ENCODE results near the gene KRTAP5-3. TPM values are rescaled to one million over a fixed set of nuclear protein-coding genes. Genes with fewer than 3 reads are reported as not detected.

KRTAP5-3 gene
- total and polyA plus RNA-seq, 2 donors (not counting 3 experiments of a cell fraction or from before 2014, with no cell fraction given) = not detected

- FAIRE-seq = no peak
- Histone ChIP-seq H4K20me1 (replicated peaks; ENCODE audit: control insufficient read depth, extremely low read depth, insufficient read depth, low read length) (no peaks in the 10 kb centered on the region), H3K79me2 (ENCODE audit: control insufficient read depth, insufficient read depth, low read length) (no peaks in the 10 kb centered on the region), H3K4me3 (replicated peaks in 1 of 3; ENCODE audit: insufficient read depth in 1 of 3, low read depth in 1 of 3, low read length in 3 of 3) (no peak overlapping the region), H3K9me1 (replicated peaks; ENCODE audit: control insufficient read depth, extremely low read depth, insufficient read depth, low read length) (no peaks in the 10 kb centered on the region), H3K4me1 (ENCODE audit: control insufficient read depth, extremely low read depth, insufficient read depth, low read length) (peaks cover 5% of the 10 kb centered on the region), H3K9me3 (replicated peaks; ENCODE audit: control insufficient read depth, insufficient read depth, low read length) (no peaks in the 10 kb centered on the region), H3K36me3 (ENCODE audit: control insufficient read depth in 2 of 2, extremely low read depth in 1 of 2, insufficient read depth in 2 of 2, low read length in 2 of 2) (no peaks in the 10 kb centered on the region), H3K9ac (replicated peaks; ENCODE audit: extremely low read depth, insufficient read depth, low read length) (no peak overlapping the region), H2AFZ (ENCODE audit: low read depth, low read length) (no peak overlapping the region), H3K4me2 (ENCODE audit: insufficient read depth, low read length) (no peak overlapping the region), H3K27me3 (ENCODE audit: control insufficient read depth in 2 of 2, insufficient read depth in 2 of 2, low read length in 2 of 2) (peaks cover 10 to 16% of the 10 kb centered on the region in 2 experiments), H3K27ac (ENCODE audit: insufficient read depth, low read depth, low read length) (no peak overlapping the region)
- CTCF ChIA-PET = interaction anchor here (0.7 to 1.4 kb wide), 3 partner anchors 11 to 25 kb away, joined by 3 to 6 read pairs (median 5); no protein-coding TSS in a partner anchor
- no TSS peak for BruUV-seq (replicated peaks)
- no peak for DNase-seq (ENCODE audit: low read depth, low spot score)
- dilution Hi-C loops (cut with MboI; ENCODE audit: extremely low pct_ligation_motif_present, low sequenced_read_pairs) (no loop called here), intact Hi-C loops (cut with micrococcal nuclease) (loop anchor here (5.0 to 10.0 kb wide), 3 partner anchors 33 to 308 kb away; partner anchors contain the start of gene TOLLIP)
- TF ChIP-seq JUN (IDR thresholded peaks at IDR 0.05; ENCODE audit: borderline replicate concordance, insufficient read depth, insufficient read length, low read depth) (no peak), MYC (IDR thresholded peaks at IDR 0.05; ENCODE audit: low read depth, low read length) (no peak), POLR2A (IDR thresholded peaks at IDR 0.05; ENCODE audit: low read depth, low read length) (no peak), CTCF (IDR thresholded peaks at IDR 0.05; ENCODE audit: extremely low read depth in 1 of 2, insufficient read depth in 1 of 2, low read depth in 1 of 2, low read length in 2 of 2) (no peak), POLR2AphosphoS5 (IDR thresholded peaks at IDR 0.05; ENCODE audit: insufficient read depth, low read depth, low read length) (no peak), MAX (IDR thresholded peaks at IDR 0.05; ENCODE audit: insufficient read depth, insufficient read length) (no peak)
- POLR2A ChIA-PET = no interaction called here
Observed at GRCh38 chr11:1570001-1570453, 38.2 kb downstream of the KRTAP5-3 start.
